Hematopoietic multipotent progenitor cell treated with erythropoietin and hydrocortisone succinate and interleukin-3 and kit ligand, for 4 days (in vitro differentiated cells): ENCODE measurements around the gene UAP1L1.
A peak's percentile ranks its signal among the peaks of the same experiment; 100 is the strongest.
"Not testable (repeated sequence)": the region's sequence is repeated elsewhere in the genome, so short reads cannot be mapped to it uniquely, and the experiment has no call there.

Experiments used
- DNase-seq: peaks from one replicate; pipeline ENCODE4 v3.0.0-alpha.2; 2015

The UAP1L1 gene

DNA sequence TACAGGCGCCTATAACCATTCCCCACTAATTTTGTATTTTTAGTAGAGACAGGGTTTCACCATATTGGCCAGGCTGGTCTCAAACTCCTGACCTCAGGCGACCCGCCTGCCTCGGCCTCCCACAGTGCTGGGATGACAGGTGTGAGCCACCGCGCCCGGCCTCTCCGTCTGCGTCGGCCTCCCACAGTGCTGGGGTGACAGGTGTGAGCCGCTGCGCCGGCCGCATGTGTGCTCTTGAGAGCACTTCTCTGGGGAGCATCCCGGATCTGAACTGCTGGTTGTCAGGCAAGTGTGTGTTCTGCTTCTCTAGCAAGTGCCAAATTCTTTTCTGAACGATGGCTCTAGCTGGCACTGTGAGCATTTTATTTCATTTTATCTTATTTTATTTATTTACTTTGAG, 19.8 kb upstream of the UAP1L1 start:
- no peak for DNase-seq

DNA sequence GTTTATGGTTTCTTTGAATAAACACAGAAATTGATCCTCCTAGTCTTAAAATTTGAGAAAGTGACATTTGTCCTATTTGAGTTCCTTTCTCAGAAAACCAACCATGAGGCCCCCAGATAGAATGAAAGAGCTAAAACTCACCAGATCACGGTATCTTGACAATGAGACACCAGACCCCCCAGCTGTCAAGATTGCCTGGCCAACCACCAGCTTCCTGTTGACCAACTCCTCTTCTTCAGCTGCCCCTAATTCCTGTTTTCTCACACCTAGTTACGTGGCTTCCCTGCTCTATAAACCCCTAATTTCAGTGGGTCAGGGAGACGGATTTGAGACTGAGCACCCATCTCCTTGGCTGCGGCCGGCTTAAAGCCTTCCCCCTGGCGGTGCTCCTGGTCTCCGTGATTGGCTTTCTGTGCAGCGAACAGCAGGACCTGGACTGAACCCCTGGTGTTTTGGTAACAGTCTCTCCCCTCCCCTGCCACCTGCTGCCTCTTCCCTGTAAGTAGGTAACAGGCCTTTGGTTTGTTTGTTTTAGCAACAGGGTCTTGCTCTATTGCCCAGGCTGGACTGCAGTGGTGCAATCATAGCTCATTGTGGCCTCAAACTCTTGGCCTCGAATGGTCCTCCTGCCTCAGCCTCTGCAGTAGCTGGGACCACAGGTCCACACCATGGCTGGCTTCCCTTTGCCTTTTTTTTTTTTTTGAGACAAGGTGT, 18.6 kb upstream of the UAP1L1 start:
- peak; percentile 59 for DNase-seq

DNA sequence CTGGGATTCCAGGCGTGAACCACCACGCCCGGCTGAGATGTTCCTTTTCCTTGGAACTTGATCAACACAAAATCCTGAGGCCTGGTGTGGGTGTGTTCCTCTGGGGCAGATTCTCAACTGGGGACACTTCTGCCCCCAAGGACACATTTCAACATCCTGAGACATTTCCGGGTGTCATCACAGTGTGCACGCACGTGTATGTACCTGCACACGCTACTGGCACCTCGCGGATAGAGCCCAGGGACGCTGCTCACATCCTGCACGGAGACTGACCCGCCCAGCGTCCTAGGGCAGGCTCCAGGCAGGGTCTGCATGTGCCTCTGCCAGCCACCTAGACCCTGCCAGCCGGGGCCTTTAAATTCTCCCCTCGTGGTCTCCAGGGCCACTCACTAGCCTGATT, 14.9 kb upstream of the UAP1L1 start:
- DNase-seq, result no peak

DNA sequence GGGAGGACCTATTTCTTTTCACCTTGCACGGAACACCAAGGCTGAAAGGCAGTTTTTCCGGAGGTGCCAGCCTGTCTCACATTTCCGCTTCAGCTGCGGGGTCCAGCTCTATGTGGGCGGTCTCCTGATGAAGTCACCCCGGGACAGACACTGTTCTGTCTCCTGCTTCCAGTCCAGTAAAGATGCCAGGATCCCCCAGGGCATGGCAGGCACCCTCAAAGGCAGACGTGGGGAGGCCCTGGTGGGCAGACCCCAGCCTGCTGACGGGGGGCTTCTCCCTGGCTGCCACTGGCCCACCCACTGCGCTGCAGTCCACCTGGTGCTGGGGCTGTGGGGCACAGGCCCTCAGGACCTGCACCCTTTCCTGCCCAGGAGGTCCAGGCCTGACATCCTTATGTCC, 14.5 kb upstream of the UAP1L1 start:
- DNase-seq, result not testable (repeated sequence)

GRCh38 chr9:137063311-137064026, 13.8 kb upstream of the UAP1L1 start:
- no peak for DNase-seq

DNA sequence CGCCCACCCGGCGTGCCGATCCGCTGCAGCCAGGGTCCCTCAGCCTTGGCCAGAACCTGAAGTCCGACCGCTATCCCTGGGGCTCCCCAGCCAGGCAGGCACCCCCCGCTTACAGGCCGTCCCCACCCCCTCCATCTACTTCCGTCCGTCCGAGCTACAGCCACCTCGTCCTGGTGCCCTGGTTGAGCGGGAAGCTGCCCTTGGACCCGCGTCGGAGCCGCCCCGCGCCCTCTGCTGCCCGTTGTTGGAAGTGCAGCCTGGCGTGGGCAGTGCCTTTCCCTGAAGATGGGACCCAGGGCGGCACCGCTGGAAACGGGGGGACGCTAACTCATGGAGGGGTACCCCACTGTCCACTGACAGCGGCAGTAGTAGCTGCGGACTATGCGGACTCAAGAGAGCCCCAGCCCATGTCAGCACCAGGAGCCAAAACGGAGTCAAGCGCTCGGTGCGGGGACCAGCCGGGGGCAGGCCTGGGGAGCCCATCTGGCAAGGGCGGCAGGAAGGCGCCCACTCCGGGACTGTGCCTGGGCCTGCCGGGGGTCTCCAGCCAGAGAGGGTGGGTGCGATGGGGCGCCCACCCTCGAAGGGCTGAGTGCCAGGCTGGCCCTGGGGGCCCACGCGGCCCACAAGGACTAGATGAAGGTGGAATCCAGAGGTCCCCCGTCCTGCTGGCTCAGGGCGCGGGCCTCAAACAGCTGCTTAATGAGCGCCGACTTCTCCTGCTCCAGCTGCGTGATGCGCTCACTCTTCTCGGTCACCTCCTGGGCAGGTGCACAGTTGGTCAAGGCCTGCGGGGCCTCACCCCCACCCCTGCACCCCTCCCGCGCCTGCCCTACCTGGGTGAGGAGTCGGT, 13.1 kb upstream of the UAP1L1 start:
- DNase-seq, result peak; percentile 74

DNA sequence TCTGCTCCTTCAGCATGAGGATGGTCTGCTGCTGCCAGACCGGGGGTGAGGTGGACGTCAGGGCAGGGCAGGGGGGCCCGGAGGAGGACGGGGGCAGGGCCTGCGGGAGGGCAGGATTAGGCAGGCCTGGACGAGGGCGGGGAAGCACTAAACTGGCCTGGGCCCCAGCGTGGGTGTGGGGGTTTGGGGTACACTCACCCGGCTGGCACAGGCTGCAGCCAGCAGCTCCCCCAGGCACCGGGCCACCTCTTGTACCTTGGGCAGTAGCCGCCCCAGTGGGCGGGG, 12.5 kb upstream of the UAP1L1 start:
- no peak for DNase-seq

DNA sequence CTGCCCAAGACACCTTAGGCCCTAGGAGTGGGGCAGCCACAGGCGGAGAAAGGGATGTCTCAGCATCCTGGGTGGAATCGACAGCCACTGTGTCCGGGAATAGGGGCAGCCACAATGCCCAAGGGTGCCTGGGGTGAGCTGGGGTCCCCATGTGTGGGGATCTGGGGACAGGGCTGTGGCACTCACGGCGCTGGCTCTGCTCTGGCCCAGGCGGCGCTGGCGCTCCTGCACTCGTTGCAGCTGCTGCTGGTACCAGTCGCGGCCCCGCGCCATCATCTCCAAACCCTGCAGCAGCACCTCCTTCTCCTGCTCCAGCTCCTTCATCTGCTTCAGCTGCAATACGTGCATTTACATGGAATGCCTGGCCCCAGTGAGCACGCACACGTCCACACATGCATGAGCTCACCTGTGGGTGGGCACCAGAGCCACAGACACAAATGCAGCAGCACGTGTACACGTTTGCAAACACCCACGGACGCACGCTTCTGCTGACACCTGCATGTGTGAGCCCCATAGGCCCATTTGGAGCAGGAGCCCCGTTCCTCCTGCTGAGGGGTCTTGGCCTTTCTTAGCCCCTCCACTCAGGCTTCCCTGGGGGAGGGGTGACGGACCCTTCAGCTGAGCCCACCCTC, 11.9 kb upstream of the UAP1L1 start:
- no peak for DNase-seq

GRCh38 chr9:137066096-137066861, 11.0 kb upstream of the UAP1L1 start:
- DNase-seq, result no peak

DNA sequence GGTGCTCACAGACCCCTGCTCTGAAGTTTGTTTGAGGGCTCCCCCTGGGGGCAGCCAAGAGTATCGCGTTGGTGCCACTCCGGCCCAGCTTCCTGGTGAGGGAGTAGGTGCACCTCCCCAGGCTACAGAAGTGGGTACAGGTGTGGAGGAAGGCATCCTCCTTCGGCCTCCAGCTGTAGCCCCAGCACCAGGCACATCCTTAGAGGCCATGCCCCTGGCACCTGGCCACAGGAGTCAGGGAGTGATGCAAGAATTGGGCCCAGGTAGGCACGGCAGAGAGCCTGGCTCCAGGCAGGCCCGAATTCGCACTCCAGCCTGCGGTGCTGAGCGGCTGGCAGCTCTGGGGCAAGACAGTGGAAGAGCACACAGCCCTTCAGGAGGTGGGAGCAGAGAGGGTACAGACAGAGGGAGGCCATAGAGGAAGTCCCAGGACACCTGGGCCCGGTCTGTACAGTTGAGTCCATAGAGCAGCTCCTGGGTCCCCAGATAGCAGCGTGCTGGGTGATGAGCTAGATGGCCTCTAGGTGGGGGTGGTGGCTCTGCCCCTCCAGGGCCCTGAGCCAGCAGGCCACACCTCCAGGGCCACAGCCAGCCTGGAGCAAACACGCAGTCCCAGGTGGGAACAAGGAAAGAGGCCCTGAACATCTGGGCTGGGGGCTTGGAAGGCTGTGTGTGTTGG, 9.3 kb upstream of the UAP1L1 start:
- peak; percentile 95 for DNase-seq

GRCh38 chr9:137068539-137069507, 8.5 kb upstream of the UAP1L1 start:
- DNase-seq, result no peak

GRCh38 chr9:137069508-137070091, 7.7 kb upstream of the UAP1L1 start:
- peak; percentile 43 for DNase-seq

DNA sequence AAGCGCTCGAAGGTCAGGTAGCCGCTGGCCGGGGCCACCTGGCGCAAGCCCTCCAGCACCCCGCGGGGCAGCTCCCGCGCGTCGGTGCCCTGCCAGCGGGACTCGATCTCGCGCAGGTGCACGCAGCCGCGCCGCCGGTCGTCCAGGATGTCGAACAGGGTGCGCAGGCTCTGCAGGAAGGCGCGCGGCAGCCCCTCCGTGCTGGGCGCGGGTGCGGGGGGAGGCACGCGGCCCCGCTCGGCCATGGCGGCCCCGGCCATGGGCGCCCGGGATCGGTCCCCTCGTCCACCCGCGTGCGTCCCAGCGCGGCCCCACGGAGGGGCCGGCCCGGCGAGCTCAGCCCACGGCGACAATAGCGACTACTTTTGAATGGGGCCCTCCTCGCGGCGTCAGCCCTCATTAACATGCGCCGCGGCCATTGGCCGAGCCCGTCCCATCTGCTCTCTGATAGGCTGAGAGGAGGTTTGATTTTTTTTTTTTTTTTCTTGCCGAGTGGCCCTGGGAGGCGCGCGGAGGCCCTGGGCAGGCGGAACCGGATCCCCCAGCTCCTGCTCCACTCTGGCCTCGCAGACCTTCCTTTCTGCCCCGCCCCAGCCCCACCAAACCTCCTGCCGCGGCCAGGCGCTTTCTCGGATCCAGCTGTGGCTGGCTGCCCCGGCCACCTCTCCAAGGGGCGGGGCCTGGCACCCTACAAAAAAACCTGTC, 7.0 kb upstream of the UAP1L1 start, which contains the start of gene SAPCD2:
Gene SAPCD2 (minus strand): TSS at position 357 of the 705 bp plus-strand sequence. CDS start 97 bp downstream, at position 260.
- peak; percentile 98 for DNase-seq

- DNase-seq, result no peak
These were observed 6.4 kb upstream of the UAP1L1 start for GRCh38 chr9:137070906-137071275.

GRCh38 chr9:137071282-137071681, 6.0 kb upstream of the UAP1L1 start:
- no peak for DNase-seq

DNA sequence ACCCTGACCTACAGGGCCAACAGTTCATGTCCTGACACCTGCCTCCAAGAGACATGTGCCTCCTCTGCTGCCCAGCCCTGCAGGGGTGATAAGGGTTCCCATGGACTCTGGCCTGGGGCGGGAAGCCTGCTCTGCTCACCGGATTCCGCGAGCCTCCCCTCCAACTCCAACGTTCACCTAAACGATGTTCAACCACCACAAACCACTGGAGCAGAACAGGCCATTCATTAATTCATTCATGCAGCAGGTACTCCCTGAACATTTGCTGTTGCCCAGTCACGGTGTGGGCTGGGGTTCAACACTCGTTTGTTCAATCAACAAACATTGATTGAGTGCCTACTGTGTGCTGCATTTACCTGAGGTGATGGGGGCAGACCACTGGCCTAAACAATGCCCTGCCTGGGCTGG, 3.3 kb upstream of the UAP1L1 start:
- DNase-seq, result no peak

GRCh38 chr9:137074657-137075274, 2.6 kb upstream of the UAP1L1 start:
- DNase-seq, result no peak

GRCh38 chr9:137075275-137075775, 2.0 kb upstream of the UAP1L1 start:
- DNase-seq, result no peak

DNA sequence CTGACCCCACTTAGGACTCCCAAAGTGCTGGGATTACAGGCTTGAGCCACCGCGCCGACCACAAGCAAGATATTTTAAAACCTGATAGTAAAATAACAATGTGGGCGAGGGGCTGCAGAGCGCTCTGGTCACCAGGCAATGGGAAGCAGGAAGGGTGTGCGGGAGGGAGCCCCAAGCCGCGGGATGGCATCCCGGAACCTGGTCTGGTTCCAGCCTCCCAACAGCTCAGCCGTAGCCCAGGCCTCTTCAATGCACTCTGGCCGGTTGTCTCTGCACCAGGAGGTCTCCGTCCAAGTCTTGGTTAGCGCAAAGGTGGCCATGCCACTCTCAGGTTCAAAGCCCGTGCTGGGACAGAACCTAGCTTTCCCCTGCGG, 694 bp upstream of the UAP1L1 start:
- no peak for DNase-seq
